Activated naive CD4-positive, alpha-beta T cell treated with anti-CD3 and anti-CD28 coated beads, Interleukin-2, amount 50 U/mL, for 24 hours (primary cell): ENCODE measurements around the gene FOXJ2.
"Not testable (repeated sequence)": the region's sequence is repeated elsewhere in the genome, so short reads cannot be mapped to it uniquely, and the experiment has no call there.

Experiments
- H3K27ac Mint-ChIP-seq: one replicate; pipeline ENCODE4 v1.8.0; 2021; ENCODE audit warnings: mild to moderate bottlenecking, mixed read lengths
- H3K27me3 Mint-ChIP-seq: one replicate; pipeline ENCODE4 v1.8.0; 2021; ENCODE audit warnings: mixed read lengths
- H3K36me3 Mint-ChIP-seq: one replicate; pipeline ENCODE4 v1.8.0; 2021; ENCODE audit warnings: mixed read lengths
- H3K4me1 Mint-ChIP-seq: one replicate; pipeline ENCODE4 v1.8.0; 2021; ENCODE audit warnings: mixed read lengths
- H3K4me3 Mint-ChIP-seq: one replicate; pipeline ENCODE4 v1.8.0; 2021; ENCODE audit warnings: mild to moderate bottlenecking, mixed read lengths
- H3K9me3 Mint-ChIP-seq: one replicate; pipeline ENCODE4 v1.8.0; 2021; ENCODE audit warnings: mixed read lengths

Gene FOXJ2

DNA sequence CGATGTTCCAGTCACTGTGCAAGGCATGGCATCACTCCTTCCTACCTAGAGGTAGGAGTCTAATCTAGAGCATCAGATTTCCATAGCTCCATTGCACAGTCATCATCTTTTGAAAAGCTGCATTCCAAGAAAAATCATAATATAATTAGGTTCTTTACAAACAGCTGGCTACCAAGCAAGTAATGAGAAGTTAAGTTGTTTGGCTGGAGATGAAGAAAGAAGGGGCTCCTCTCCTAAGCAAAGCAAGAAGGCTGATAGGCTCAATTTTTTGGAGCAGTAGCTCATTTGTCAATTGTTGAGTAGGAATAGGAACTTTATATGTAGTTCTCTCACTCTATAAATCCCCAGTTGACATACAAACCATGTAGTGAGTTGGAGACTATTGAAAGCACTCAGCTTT is 8.3 kb downstream of the FOXJ2 start:
- Mint-ChIP-seq H3K36me3 (peaks cover 17% of the 10 kb centered on the region), H3K9me3 (no peaks in the 10 kb centered on the region), H3K4me3 (no peak overlapping the region)

DNA sequence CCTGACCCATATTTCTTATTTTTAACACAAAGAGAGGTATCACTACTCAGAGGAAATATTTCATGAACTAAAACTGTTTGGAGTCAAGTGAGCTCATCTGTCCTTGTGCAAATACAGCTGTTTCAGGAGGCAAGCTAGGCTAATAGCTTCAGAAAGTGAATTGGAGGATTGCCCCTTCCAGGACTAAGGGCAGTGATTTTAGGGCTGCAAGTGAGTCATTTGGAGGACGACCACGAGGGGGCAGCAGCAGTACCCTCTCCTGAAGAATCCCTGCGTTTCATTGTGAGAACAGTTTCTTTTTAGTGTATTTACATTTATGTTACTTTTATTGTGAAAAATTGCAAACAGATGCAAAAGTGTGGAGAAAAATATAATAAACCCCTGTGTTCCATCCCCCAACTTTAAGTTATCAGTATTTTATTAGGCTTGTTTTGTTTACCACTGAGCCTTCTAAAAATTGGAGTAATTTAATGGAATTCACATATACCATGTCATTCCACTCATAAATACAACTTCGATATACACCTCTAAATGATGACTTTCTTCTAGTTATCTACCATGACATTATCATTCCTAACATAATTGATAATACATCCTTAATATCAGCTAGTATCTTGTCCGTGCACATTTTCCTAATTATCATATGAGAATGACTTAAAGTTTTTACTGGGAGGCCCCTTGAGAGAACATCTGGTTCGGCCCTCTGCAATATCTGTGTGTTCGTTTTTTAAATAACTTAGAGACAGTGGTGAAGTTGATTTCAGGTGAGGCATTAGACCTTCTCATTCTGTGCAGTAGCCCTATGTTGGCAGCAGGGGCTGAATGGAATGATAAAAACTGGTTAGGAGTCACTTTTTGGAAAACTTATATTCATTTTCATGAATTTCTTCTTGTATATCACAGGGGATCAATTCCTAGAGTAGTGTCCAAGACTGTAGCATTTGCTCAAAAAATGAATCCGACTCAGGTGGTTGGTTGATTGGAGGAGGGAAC is 13.7 kb downstream of the FOXJ2 start:
- Mint-ChIP-seq H3K9me3 (no peaks in the 10 kb centered on the region), H3K27me3 (no peaks in the 10 kb centered on the region), H3K27ac (peak overlapping the region; percentile 30), H3K4me3 (no peak overlapping the region), H3K4me1 (peaks cover 17% of the 10 kb centered on the region), H3K36me3 (peaks cover 31% of the 10 kb centered on the region)

More for the DNA sequence above, 8.3 kb downstream of the FOXJ2 start:
- Mint-ChIP-seq H3K27me3 (no peaks in the 10 kb centered on the region), H3K4me1 (peaks cover 40% of the 10 kb centered on the region), H3K27ac (no peak overlapping the region)

DNA sequence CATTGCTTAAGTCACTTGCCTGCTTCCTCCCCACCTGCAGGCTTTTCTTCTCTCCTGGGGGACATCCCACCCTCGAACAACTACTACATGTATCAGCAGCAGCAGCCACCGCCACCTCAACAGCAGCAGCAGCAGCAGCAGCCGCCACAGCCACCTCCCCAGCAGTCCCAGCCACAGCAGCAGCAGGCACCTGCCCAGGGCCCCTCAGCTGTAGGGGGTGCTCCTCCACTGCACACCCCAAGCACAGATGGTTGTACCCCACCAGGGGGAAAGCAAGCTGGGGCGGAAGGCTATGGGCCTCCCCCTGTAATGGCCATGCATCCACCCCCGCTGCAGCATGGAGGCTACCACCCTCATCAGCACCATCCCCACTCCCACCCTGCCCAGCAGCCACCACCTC is 15.3 kb downstream of the FOXJ2 start:
- no peak overlapping the region for H3K27ac Mint-ChIP-seq
- no peaks in the 10 kb centered on the region for H3K27me3 Mint-ChIP-seq
- H3K9me3 Mint-ChIP-seq: no peaks in the 10 kb centered on the region
- peaks cover 17% of the 10 kb centered on the region for H3K4me1 Mint-ChIP-seq
- H3K36me3 Mint-ChIP-seq: peaks cover 30% of the 10 kb centered on the region
- no peak overlapping the region for H3K4me3 Mint-ChIP-seq

DNA sequence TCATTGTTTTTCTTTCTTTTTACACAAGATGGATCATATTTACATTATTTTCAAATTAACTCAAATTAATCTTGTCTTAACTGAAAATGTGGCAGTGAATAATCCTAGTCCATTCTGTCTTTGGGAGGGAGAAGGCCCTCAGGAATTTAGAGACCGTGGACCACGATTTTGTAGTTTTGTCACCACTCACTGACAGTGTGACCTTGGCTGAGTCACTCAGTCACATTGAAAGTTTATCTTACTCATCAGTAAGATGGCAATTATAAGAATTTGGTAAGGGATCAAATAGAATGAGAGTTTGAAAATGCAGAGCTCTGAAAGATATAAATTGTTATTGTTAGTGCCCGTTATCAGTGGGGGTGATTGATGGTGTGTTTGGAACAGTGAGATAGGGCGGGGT is 16.4 kb downstream of the FOXJ2 start:
- H3K27ac Mint-ChIP-seq: no peak overlapping the region

DNA sequence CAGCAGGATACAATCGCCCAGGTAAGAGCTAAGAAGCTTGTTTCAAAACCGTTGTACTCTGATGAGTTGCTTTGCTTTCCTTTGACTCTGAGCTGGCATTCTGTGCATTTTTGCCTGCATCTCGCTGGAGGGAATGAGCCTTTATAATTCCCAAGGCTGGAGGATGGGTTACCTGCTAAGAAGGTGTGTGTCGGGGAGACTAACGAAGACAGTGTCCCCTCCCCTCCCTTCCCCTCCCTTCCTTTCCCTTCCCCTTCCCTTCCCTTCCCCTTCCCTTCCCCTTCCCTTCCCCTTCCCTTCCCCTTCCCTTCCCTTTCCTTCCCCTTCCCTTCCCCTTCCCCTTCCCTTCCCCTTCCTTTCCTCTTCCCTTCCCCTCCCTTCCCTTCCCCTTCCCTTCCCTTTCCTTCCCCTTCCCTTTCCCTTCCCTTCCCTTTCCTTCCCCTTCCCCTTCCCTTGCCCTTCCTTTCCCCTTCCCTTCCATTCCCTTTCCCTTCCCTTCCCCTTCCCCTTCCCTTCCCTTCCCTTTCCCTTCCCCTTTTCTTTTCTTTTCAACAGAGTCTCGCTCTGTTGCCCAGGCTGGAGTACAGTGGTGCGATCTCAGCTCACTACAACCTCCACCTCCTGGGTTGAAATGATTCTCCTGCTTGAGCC is 18.2 kb downstream of the FOXJ2 start:
- Mint-ChIP-seq H3K9me3 (no peaks in the 10 kb centered on the region), H3K4me3 (no peak overlapping the region), H3K36me3 (peaks cover 27% of the 10 kb centered on the region), H3K4me1 (peaks cover 17% of the 10 kb centered on the region), H3K27ac (no peak overlapping the region), H3K27me3 (no peaks in the 10 kb centered on the region)

More for the DNA sequence above, 16.4 kb downstream of the FOXJ2 start:
- no peak overlapping the region for H3K4me3 Mint-ChIP-seq
- no peaks in the 10 kb centered on the region for H3K9me3 Mint-ChIP-seq
- H3K4me1 Mint-ChIP-seq: peaks cover 17% of the 10 kb centered on the region
- H3K36me3 Mint-ChIP-seq: peaks cover 28% of the 10 kb centered on the region
- H3K27me3 Mint-ChIP-seq: no peaks in the 10 kb centered on the region

DNA sequence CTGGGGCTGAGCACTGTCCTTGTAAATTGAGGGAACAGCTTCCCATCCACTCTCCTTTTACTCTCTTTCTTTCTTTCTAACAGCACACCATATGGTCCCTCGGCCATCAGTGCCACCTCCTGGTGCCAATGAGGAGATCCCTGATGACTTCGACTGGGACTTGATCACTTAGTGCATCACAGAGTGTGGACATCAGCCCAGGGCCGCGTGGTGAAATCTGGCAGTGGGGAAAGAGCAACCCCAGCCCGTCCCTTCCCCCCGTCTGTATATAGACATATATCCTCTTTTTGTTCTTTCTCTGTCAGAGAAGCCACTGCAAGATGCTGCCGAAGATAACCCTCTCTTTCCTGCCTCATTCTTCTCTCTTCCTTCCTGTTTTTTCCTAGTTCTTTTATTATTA is 20.2 kb downstream of the FOXJ2 start:
- Mint-ChIP-seq H3K4me1 (peaks cover 16% of the 10 kb centered on the region), H3K9me3 (no peaks in the 10 kb centered on the region), H3K4me3 (no peak overlapping the region), H3K36me3 (peaks cover 20% of the 10 kb centered on the region), H3K27ac (no peak overlapping the region), H3K27me3 (no peaks in the 10 kb centered on the region)

DNA sequence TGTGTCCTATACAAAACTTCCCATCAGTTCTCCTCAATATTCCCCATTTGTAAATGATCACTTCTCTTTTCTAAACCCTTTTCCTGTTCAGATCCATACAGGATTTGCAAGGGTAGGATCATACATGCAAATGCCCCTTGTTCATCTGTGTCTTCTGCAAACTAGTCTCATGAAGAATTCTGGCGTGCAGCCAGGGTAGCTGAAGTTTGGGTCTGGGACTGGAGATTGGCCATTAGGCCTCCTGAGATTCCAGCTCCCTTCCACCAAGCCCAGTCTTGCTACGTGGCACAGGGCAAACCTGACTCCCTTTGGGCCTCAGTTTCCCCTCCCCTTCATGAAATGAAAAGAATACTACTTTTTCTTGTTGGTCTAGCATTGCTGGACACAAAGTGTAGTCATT is 22.3 kb downstream of the FOXJ2 start:
- Mint-ChIP-seq H3K4me3 (no peak overlapping the region), H3K27ac (no peak overlapping the region), H3K4me1 (peaks cover 14% of the 10 kb centered on the region), H3K27me3 (no peaks in the 10 kb centered on the region), H3K9me3 (no peaks in the 10 kb centered on the region), H3K36me3 (peaks cover 10% of the 10 kb centered on the region)

DNA sequence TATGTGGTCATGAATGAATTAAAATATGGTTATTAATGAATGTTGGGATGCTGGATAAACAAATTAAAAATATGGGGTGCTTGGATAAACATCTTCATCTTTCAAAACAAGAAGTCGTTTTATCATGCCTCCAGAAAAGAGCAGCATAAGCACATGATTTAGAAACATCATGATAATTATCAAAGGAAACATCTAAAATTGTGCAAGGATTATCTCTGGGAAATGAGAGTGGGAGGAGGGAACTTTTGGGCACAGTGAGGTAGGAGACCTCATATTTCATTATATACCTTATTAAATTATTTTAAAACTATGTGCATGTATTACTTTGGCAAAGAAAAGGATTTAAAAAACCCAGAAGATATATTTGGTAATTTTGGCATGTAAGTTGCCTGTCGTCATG is 24.8 kb downstream of the FOXJ2 start:
- peaks cover 14% of the 10 kb centered on the region for H3K4me1 Mint-ChIP-seq
- H3K36me3 Mint-ChIP-seq: peaks cover 8% of the 10 kb centered on the region
- no peaks in the 10 kb centered on the region for H3K9me3 Mint-ChIP-seq

DNA sequence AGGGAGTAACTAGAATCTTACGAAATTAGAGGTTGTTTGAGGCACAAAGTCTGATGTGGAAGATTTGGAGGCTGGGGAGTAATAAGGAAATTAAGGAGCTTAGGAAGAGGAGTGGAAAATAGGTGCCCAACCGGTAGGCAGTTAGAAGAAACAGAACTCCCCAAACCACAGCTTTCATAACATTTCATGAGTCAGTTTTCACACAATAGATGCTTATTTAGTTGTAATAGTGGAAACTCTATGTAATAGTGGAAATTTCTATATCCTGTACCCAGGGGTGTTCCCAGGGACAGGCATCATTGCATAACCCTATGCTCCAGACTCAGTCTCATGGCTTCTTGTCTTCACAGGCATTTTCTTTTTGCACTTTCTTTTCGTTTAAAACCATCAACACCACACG is 25.3 kb downstream of the FOXJ2 start:
- Mint-ChIP-seq H3K27me3 (no peaks in the 10 kb centered on the region), H3K4me1 (peaks cover 14% of the 10 kb centered on the region), H3K4me3 (no peak overlapping the region), H3K27ac (peak overlapping the region; percentile 89), H3K36me3 (peaks cover 5% of the 10 kb centered on the region), H3K9me3 (no peaks in the 10 kb centered on the region)

More for the DNA sequence above, 24.8 kb downstream of the FOXJ2 start:
- H3K27me3 Mint-ChIP-seq: no peaks in the 10 kb centered on the region
- no peak overlapping the region for H3K4me3 Mint-ChIP-seq
- peak overlapping the region; percentile 26 for H3K27ac Mint-ChIP-seq

DNA sequence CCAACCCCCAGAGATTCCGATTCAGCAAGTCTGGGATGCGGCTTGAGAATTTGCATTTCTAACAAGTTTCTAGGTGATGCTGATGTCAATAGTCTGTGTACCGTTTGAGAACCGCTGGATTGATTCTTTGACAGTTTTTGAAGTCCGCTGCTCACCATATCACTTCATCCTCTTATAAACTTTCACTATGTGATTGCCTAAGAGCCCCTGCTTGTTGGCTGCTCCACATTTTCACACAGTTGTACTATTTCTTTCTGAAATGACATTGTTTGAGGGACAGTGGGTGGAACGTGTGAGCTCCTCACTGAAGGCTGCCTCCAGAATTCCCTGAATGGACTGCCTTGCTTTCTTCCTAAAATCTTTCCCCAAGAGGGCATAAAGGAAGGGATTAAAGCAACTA is 26.0 kb downstream of the FOXJ2 start:
- no peak overlapping the region for H3K27ac Mint-ChIP-seq
- H3K36me3 Mint-ChIP-seq: peaks cover 4% of the 10 kb centered on the region
- H3K27me3 Mint-ChIP-seq: no peaks in the 10 kb centered on the region
- peaks cover 14% of the 10 kb centered on the region for H3K4me1 Mint-ChIP-seq
- H3K4me3 Mint-ChIP-seq: no peak overlapping the region
- H3K9me3 Mint-ChIP-seq: no peaks in the 10 kb centered on the region

DNA sequence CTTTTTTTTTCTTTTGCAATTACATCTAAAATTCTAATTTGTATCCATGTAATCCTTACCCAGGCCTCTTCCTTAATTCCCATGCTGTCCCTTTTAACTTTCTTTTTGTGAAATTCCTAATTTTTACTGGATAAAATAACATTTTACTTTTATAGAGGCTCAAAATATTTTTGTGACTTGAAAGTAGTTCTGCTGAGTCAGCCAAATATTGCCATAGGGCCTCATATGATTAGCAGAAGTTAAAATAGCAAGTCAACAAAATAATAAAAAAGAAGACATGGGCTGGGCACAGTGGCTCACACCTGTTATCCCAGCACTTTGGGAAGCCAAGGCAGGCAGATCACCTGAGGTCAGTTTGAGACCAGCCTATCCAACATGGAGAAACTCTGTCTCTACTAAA is 31.6 kb downstream of the FOXJ2 start:
- H3K36me3 Mint-ChIP-seq: no peaks in the 10 kb centered on the region

DNA sequence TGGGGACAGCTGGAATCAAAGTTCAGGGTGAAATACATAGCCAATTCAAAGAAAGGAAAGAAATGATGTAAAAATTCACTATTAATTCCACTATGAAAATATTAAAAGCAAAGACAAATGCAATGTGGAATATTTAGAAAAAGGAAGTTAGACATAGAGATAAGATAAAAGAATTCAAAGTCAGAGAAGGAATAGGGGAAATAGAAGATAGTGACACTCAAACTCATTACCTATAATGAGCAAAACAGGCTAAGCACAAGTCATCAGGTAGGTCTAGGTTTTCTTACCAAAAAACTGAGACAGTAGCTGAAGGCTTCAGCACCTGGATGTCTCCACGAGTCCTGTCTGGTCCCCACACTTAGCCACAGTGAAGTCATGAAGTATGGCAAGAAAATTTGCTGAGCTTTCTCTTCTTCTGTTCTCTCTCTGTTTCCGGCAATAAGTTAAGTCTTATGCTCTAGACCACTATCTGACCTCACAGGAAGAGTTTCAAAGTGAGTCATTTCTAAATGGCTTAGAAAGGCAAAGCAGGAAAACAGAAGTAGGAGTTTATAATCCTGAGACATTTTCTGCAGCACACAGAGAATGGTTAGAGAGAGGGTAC is 33.6 kb downstream of the FOXJ2 start, which contains the start of gene C3AR1:
Gene C3AR1 (minus strand): TSS at position 369 of the 604 bp plus-strand sequence. CDS start 6,174 bp downstream, outside the sequence.
- no peaks in the 10 kb centered on the region for H3K27me3 Mint-ChIP-seq
- H3K4me1 Mint-ChIP-seq: peaks cover 33% of the 10 kb centered on the region
- no peaks in the 10 kb centered on the region for H3K9me3 Mint-ChIP-seq
- H3K27ac Mint-ChIP-seq: peak within 1 kb of the TSS; percentile 91
- H3K4me3 Mint-ChIP-seq: peak within 1 kb of the TSS; percentile 60
- H3K36me3 Mint-ChIP-seq: no peaks in the 10 kb centered on the region

More for the DNA sequence above, 31.6 kb downstream of the FOXJ2 start:
- Mint-ChIP-seq H3K4me1 (peaks cover 27% of the 10 kb centered on the region), H3K9me3 (no peaks in the 10 kb centered on the region), H3K4me3 (no peak overlapping the region), H3K27ac (peak overlapping the region; percentile 38), H3K27me3 (no peaks in the 10 kb centered on the region)

DNA sequence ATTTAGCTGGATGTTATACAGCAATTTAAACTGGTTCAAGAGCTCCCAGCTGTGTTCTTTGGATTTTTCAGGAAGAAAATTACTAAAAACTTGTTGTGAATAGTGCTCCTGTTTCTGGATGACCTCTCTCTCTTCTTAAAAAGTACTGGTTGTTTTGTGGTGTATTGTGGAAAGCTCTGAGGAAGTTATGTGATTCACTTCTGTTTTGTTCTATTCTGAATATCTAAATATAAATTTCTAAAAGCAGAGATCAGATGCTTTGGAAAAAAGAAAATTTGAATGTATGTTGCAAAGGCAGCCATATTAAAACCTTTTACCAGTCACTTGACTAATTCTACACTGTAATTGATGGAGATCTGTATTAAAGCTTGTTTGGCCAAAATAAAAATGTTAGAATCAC is 37.1 kb downstream of the FOXJ2 start:
- Mint-ChIP-seq H3K27me3 (no peaks in the 10 kb centered on the region), H3K4me1 (peaks cover 32% of the 10 kb centered on the region), H3K36me3 (no peaks in the 10 kb centered on the region), H3K9me3 (no peaks in the 10 kb centered on the region), H3K4me3 (no peak overlapping the region), H3K27ac (no peak overlapping the region)

DNA sequence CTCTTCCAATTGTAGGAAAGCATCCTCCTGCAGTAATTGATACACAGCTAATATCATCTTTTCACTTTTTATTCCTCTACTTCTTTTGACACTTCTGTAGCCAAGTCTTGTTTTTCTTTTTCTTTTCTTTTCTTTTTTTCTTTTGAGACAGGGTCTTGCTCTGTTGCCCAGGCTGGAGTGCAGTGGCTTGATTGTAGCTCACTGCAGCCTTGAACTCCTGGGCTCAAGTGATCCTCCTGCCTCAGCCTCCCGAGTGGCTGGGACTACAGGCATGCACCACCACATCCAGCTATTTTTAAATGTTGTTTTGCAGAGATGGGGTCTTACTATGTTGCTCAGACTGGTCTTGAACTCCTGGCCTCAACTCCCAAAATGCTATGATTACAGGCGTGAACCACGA is 39.3 kb downstream of the FOXJ2 start:
- not testable (repeated sequence) for H3K27ac Mint-ChIP-seq, H3K27me3 Mint-ChIP-seq, H3K36me3 Mint-ChIP-seq, H3K9me3 Mint-ChIP-seq, H3K4me3 Mint-ChIP-seq
- H3K4me1 Mint-ChIP-seq: peaks cover 11% of the 10 kb centered on the region

DNA sequence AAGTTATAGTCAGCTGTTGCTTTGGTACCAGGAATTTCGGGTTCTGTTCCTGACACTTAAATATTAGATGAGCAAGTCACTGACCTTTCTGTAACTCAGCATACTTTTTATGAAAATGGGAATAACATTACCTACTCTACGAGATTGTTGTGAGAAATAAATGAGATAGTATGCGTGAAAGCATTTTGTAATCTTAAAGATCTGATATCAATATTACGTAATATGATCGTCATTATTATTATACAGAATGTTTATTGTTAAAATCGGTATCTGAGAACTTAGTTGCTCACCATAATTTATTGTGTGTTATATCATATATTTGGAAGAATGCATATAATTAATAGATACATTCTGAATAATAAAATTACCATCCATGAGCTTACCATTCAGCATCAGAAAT is 43.4 kb downstream of the FOXJ2 start:
- Mint-ChIP-seq H3K9me3 (no peaks in the 10 kb centered on the region), H3K27me3 (no peaks in the 10 kb centered on the region), H3K4me1 (peaks cover 41% of the 10 kb centered on the region), H3K4me3 (no peak overlapping the region), H3K27ac (no peak overlapping the region), H3K36me3 (no peaks in the 10 kb centered on the region)

DNA sequence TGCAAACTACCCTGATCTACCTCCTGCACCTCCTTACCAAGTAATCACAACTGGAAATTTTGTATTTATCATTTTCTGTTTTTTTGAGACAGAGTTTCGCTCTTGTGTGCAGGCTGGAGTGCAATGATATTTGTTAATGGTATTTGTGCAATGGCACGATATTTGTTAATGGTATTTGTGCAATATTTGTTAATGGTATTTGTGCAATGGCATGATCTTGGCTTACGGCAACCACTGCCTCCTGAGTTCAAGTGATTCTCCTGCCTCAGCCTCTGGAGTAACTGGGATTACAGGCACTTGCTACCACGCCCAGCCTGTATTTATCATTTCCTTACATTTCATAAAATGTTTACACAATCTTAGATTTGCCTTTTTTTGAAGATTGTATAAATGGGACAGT is 43.9 kb downstream of the FOXJ2 start:
- H3K27me3 Mint-ChIP-seq: no peaks in the 10 kb centered on the region
- H3K9me3 Mint-ChIP-seq: no peaks in the 10 kb centered on the region
- no peak overlapping the region for H3K27ac Mint-ChIP-seq
- H3K36me3 Mint-ChIP-seq: no peaks in the 10 kb centered on the region
- H3K4me1 Mint-ChIP-seq: peaks cover 44% of the 10 kb centered on the region
- no peak overlapping the region for H3K4me3 Mint-ChIP-seq
